GM12878 (cell line): ENCODE measurements around the gene IFIH1. TPM values are rescaled to one million over a fixed set of nuclear protein-coding genes. Genes with fewer than 3 reads are reported as not detected.

Experiments
- ASH2L ChIP-seq: fragments of 300-600, 200-600 bp; sonication (generic); IDR thresholded peaks from 2 replicates; pipeline ENCODE4 v1.6.1; 2017; ENCODE audit warnings: low read depth, mild to moderate bottlenecking, borderline replicate concordance
- BCL11A ChIP-seq: IDR thresholded peaks from 2 replicates; pipeline ENCODE4 v1.6.1; 2011; ENCODE audit warnings: low read depth, low read length
- CHD2 ChIP-seq: IDR thresholded peaks from 2 replicates; pipeline ENCODE4 v1.6.1; 2011; ENCODE audit warnings: low read depth, low read length, improper control_type of control experiment, borderline replicate concordance
- CUX1 ChIP-seq: IDR thresholded peaks from 2 replicates; pipeline ENCODE4 v1.6.1; 2012; ENCODE audit warnings: improper control_type of control experiment, low read depth, low read length; ENCODE audit not compliant: insufficient replicate concordance
- EP300 ChIP-seq, 2 experiments: fragments of 150-350 bp in 1 of 2; IDR thresholded peaks; 2 replicates each; pipeline ENCODE4 v1.6.1; 2011 to 2012; ENCODE audit warnings: low read depth in 2 of 2, low read length in 2 of 2, borderline replicate concordance in 1 of 2, improper control_type of control experiment in 1 of 2, inconsistent platforms in 1 of 2; ENCODE audit not compliant: control insufficient read depth in 1 of 2
- ESRRA ChIP-seq: IDR thresholded peaks from 2 replicates; pipeline ENCODE4 v1.6.1; 2012; ENCODE audit warnings: mild to moderate bottlenecking, low read length, improper control_type of control experiment
- ETV6 ChIP-seq, 2 experiments: fragments of 450-650 bp in 1 of 2; IDR thresholded peaks in 1 of 2; conservative IDR thresholded peaks in 1 of 2; 2 replicates each; pipeline ENCODE4 v1.6.1; 2014; ENCODE audit warnings: antibody characterized with exemption in 1 of 2, borderline replicate concordance in 1 of 2, low read depth in 1 of 2, mild to moderate bottlenecking in 1 of 2, moderate library complexity in 1 of 2
- EZH2 ChIP-seq: IDR thresholded peaks from 2 replicates; pipeline ENCODE4 v1.6.1; 2012; ENCODE audit warnings: low read depth, mild to moderate bottlenecking, control low read depth, inconsistent platforms, low read length, borderline replicate concordance; ENCODE audit not compliant: control insufficient read depth
- MTA3 ChIP-seq: IDR thresholded peaks from 2 replicates; pipeline ENCODE4 v1.6.1; 2012; ENCODE audit warnings: low read length, inconsistent platforms, borderline replicate concordance
- polyA plus RNA-seq, 11 experiments: library from polyadenylated mRNA; depleted of rRNA in 4 of 11; unstranded in 6 of 11; stranded (reverse) in 5 of 11; fragments of >200 nt; fragmentation: Nextera tagmentation in 4 of 11; fragmentation: Illumina TruSeq in 1 of 11; extraction: Ambion mirVana in 4 of 11; extraction: Trizol in 1 of 11; gene quantifications; 1 replicate in 1 of 11; 2 replicates in 10 of 11; pipeline versions ENCODE4 v1.2.1 to v1.2.3, GENCODE V29; 2011 to 2016; ENCODE audit warnings: inconsistent platforms in 2 of 11, missing spikeins in 2 of 11, low read depth in 1 of 11
- total RNA-seq, 4 experiments: library from RNA; depleted of rRNA in 3 of 4; stranded (reverse); fragments of >200 nt in 3 of 4; fragmentation: Illumina TruSeq in 1 of 4; extraction: Trizol in 1 of 4; gene quantifications; 2 replicates each; pipeline versions ENCODE4 v1.2.1 to v1.2.3, GENCODE V29; 2013 to 2021

The IFIH1 gene
- total and polyA plus RNA-seq, 10 of the 15 experiments (the other 5 are each of a cell fraction or from before 2014, with no cell fraction given): 12.5 to 40.9 (median 28.8) TPM

DNA sequence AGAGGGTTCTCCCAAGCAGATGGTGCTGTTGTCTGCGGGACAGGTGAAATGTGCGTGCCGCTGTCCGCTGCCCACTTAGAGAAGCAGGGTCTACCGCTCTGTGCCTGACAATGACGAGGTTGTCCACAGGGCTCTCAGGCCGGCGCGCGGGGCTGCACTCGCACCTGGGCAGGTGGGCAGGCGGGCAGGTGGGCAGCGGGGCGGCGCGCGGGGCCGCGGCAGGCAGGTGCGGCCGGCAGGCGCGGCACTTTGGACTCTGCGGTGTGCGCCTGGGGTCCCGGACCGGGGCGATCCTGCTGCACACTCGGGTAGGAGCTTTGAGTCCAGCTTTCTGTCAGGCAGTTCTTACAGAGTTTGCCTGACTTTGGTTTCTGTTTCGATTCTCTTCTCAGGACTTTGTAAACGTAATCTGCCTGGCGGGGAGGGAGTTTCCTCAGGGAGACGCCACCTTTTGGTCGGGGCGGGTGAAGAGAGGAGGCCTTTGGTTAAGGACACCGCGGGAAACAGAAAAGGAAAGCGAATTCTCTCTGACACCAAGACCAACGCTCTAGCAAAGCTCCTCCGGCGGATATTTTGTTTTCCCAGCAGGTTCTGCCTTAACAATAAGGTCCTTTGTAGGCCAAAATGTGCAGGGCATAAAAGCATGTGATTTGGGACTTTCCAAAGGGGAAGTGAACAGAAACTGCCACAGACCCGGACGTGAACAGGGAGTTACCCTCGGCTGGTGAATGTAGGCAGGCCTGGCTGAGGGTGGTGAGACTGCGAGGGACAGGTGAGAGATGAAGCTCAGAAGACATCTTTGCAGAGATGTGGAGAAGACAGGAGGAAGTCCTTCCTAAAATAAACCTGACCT lies at the start of gene IFIH1 (continued):
- peak; percentile 98 for TF ChIP-seq ASH2L
- TF ChIP-seq MTA3: 0 out of 2 replicates have a peak, but pooled peaks have one; percentile 65
- TF ChIP-seq CUX1: no peak
- TF ChIP-seq CHD2: peak; percentile 62; the same call in 1 of the 2 replicates
- TF ChIP-seq ESRRA: no peak
- TF ChIP-seq EP300 (IDR thresholded peaks at IDR 0.05; ENCODE audit: borderline replicate concordance in 1 of 2, control insufficient read depth in 1 of 2, low read depth in 2 of 2, low read length in 2 of 2): peak; percentile 57 to 80
- peak in 1 of 2 experiments; percentile 67; a peak in 1 of 4 replicates for TF ChIP-seq ETV6 (conservative IDR thresholded peaks at IDR 0.05 in 1 of 2, IDR thresholded peaks at IDR 0.05 in 1 of 2; ENCODE audit: borderline replicate concordance in 1 of 2, low read depth in 1 of 2)
- TF ChIP-seq EZH2: no peak
- peak; percentile 67 for TF ChIP-seq BCL11A
- TF ChIP-seq, all 136 proteins: peak for 81
